HCT116 (cell line): ENCODE data around the gene ERC2.

ENCODE experiments used
- CTCF ChIP-seq, 3 experiments: fragments of 200-600 bp in 1 of 3; sonication (generic) in 1 of 3; IDR thresholded peaks in 2 of 3; conservative IDR thresholded peaks in 1 of 3; 2 replicates each; pipeline ENCODE4 v1.5.1; 2012 to 2017; ENCODE audit warnings: low read depth in 2 of 3, low read length in 2 of 3, antibody characterized with exemption in 1 of 3, borderline replicate concordance in 1 of 3, control low read depth in 1 of 3, mild to moderate bottlenecking in 1 of 3, mixed read lengths in 1 of 3, mixed run types in 1 of 3, moderate library complexity in 1 of 3; ENCODE audit not compliant: insufficient read depth in 1 of 3
- EZH2 ChIP-seq: fragments of 200-600 bp; sonication (generic); IDR thresholded peaks from 2 replicates; pipeline ENCODE4 v1.6.1; 2017; ENCODE audit warnings: antibody characterized with exemption, mixed run types
- POLR2A ChIP-seq: IDR thresholded peaks from 2 replicates; pipeline ENCODE4 v1.7.0; 2011; ENCODE audit warnings: borderline replicate concordance; ENCODE audit not compliant: insufficient read depth, insufficient read length; ENCODE audit errors: extremely low read depth
- POLR2AphosphoS5 ChIP-seq: IDR thresholded peaks from 2 replicates; pipeline ENCODE4 v1.6.1; 2011; ENCODE audit warnings: mild to moderate bottlenecking, low read depth, low read length, moderate library complexity
- ZBTB33 ChIP-seq: IDR thresholded peaks from 2 replicates; pipeline ENCODE4 v1.6.1; 2011; ENCODE audit warnings: mild to moderate bottlenecking, low read length, moderate library complexity; ENCODE audit not compliant: insufficient replicate concordance; ENCODE audit errors: extremely low read depth

GRCh38 chr3:56424336-56424735 lies 43.9 kb downstream of the ERC2 start:
- TF ChIP-seq CTCF (IDR thresholded peaks at IDR 0.05 in 2 of 3, conservative IDR thresholded peaks at IDR 0.05 in 1 of 3; ENCODE audit: borderline replicate concordance in 1 of 3, insufficient read depth in 1 of 3, low read depth in 2 of 3, low read length in 2 of 3) (no peak), POLR2AphosphoS5 (no peak), POLR2A (no peak), ZBTB33 (no peak), EZH2 (no peak)
